NCI-H146 treated with DMSO at 0.1 percent for 48 hours (cell line): Measurements from ENCODE around the gene DGLUCY.

Experiments
- DNase-seq: peaks from one replicate; lab custom pipeline; 2025; ENCODE audit not compliant: unreplicated experiment; lab: John Stamatoyannopoulos, UW

DGLUCY gene

GRCh38 chr14:91273273-91273884 is 159.5 kb downstream of the DGLUCY start:
- no peak for DNase-seq

- no peak for DNase-seq
Measured at GRCh38 chr14:91273885-91274273, 160.0 kb downstream of the DGLUCY start.

- DNase-seq = no peak
Measured at GRCh38 chr14:91274796-91275195, 160.9 kb downstream of the DGLUCY start.
